ENCODE results near the gene NOG. TPM values are rescaled to one million over a fixed set of nuclear protein-coding genes. Genes with fewer than 3 reads are reported as not detected.

The NOG gene
- polyA plus RNA-seq, 2 donors, result 0.06 to 0.24 TPM

- no peaks in the 10 kb centered on the region for H3K36me3 ChIP-seq (ENCODE audit: control insufficient read depth in 2 of 2, insufficient read depth in 2 of 2, low read length in 1 of 2)
- WGBS, 2 donors, result 63 to 75% methylated on average over 2 of the region's 2 CpGs
- H3K4me3 ChIP-seq (ENCODE audit: low read depth in 1 of 2, low read length in 2 of 2), result no peak overlapping the region
- H3K27me3 ChIP-seq (ENCODE audit: control insufficient read depth in 1 of 2, insufficient read depth in 2 of 2, low read length in 2 of 2), result no peaks in the 10 kb centered on the region
- H3K27ac ChIP-seq (ENCODE audit: low read depth in 2 of 2, low read length in 1 of 2), result no peak overlapping the region
- H3K9me3 ChIP-seq (ENCODE audit: control insufficient read depth in 2 of 2, insufficient read depth in 1 of 2, low read depth in 1 of 2, low read length in 1 of 2), result no peaks in the 10 kb centered on the region
- no peaks in the 10 kb centered on the region for H3K4me1 ChIP-seq (ENCODE audit: control insufficient read depth in 2 of 2, insufficient read depth in 2 of 2, low read length in 1 of 2)
These were observed 48.4 kb downstream of the NOG start for GRCh38 chr17:56641894-56642293.

GRCh38 chr17:56642424-56642823 lies 48.9 kb downstream of the NOG start:
- no peak overlapping the region for H3K27ac ChIP-seq (ENCODE audit: low read depth in 2 of 2, low read length in 1 of 2)
- H3K4me3 ChIP-seq (ENCODE audit: low read depth in 1 of 2, low read length in 2 of 2), result no peak overlapping the region
- no peaks in the 10 kb centered on the region for H3K36me3 ChIP-seq (ENCODE audit: control insufficient read depth in 2 of 2, insufficient read depth in 2 of 2, low read length in 1 of 2)
- H3K4me1 ChIP-seq (ENCODE audit: control insufficient read depth in 2 of 2, insufficient read depth in 2 of 2, low read length in 1 of 2), result no peaks in the 10 kb centered on the region
- no peaks in the 10 kb centered on the region for H3K9me3 ChIP-seq (ENCODE audit: control insufficient read depth in 2 of 2, insufficient read depth in 1 of 2, low read depth in 1 of 2, low read length in 1 of 2)
- H3K27me3 ChIP-seq (ENCODE audit: control insufficient read depth in 1 of 2, insufficient read depth in 2 of 2, low read length in 2 of 2), result no peaks in the 10 kb centered on the region
- WGBS, 2 donors, result 68 to 77% methylated on average over 3 of the region's 3 CpGs

Other genes with a start within 250 kb of the NOG start
- gene C17orf67, start 240.2 kb downstream of the NOG start, polyA plus RNA-seq, result 1 to 10 TPM in 1 of 2 donors, under 1 TPM in 1; 0.44 to 2.1 TPM
- 1 to 10 TPM; 1.3 to 1.6 TPM for gene DGKE, start 240.5 kb downstream of the NOG start, polyA plus RNA-seq